Left lung (tissue), 10 donors: ENCODE measurements around the gene HOXD1. TPM values are rescaled to one million over a fixed set of nuclear protein-coding genes. Genes with fewer than 3 reads are reported as not detected.

Experiments used
- ATAC-seq: fragments of 200-7000 bp; cut with Tn5 transposase; one replicate; pipeline ENCODE4 v1.9.1; 2020; ENCODE audit warnings: moderate library complexity
- DNase-seq, 4 donors: peaks; one replicate each; pipeline ENCODE4 v3.0.0-alpha.2; 2013 to 2020
- H3K27ac ChIP-seq, 2 donors: fragments of 200-600 bp; sonication (generic) in 1 of 2; one replicate each; pipeline versions ENCODE4 v1.5.0 to v1.8.0; 2020 to 2021
- H3K27me3 ChIP-seq, 2 donors: fragments of 200-600 bp; sonication (generic) in 1 of 2; one replicate each; pipeline versions ENCODE4 v1.5.0 to v1.8.0; 2020 to 2021
- H3K36me3 ChIP-seq, 2 donors: fragments of 200-600 bp; sonication (generic) in 1 of 2; one replicate each; pipeline versions ENCODE4 v1.5.0 to v1.8.0; 2020 to 2021
- H3K4me1 ChIP-seq, 2 donors: fragments of 200-600 bp; one replicate each; pipeline ENCODE4 v1.8.0; 2021
- H3K4me3 ChIP-seq, 2 donors: fragments of 200-600 bp; sonication (generic) in 1 of 2; one replicate each; pipeline versions ENCODE4 v1.5.0 to v1.8.0; 2020 to 2021; ENCODE audit warnings: mild to moderate bottlenecking in 1 of 2
- H3K9me3 ChIP-seq, 2 donors: fragments of 200-600 bp; sonication (generic) in 1 of 2; one replicate each; pipeline versions ENCODE4 v1.5.0 to v1.8.0; 2020 to 2021
- CTCF ChIP-seq, 2 donors: fragments of 200-600 bp; sonication (generic) in 1 of 2; IDR thresholded peaks; one replicate each; pipeline versions ENCODE4 v1.5.0 to v1.8.0; 2021; ENCODE audit warnings: antibody characterized with exemption in 2 of 2
- intact Hi-C, 2 donors: fragments of 100-400 bp; cut with DNase I; formaldehyde crosslinking; loops; one replicate each; pipeline versions ENCODE4 v1.11.2 to v1.14.2; 2022
- polyA plus RNA-seq, 6 donors: library from polyadenylated mRNA; unstranded; fragments of 120-200 nt; gene quantifications; one replicate each; pipeline ENCODE4 v1.2.1, GENCODE V29; 2013; ENCODE audit not compliant: insufficient read length in 6 of 6
- total RNA-seq, 2 donors: library from RNA; stranded (reverse); fragmentation: NEBNext Ultra II Directional; extraction: Animal tissue kit (Norgen Biotek cat#: 25700); gene quantifications; one replicate each; pipeline ENCODE4 v1.2.1, GENCODE V29; 2021
- donor health status: DM: no; HTN: yes; CAD: no.
- donor health status: DM: no; HTN: no; CAD: no.

The HOXD1 gene
- total and polyA plus RNA-seq, 8 donors: 0.35 to 5.9 (median 1.9) TPM

GRCh38 chr2:176167398-176167797, 21.1 kb upstream of the HOXD1 start:
- intact Hi-C loops: no loop called here
- TF ChIP-seq CTCF (IDR thresholded peaks at IDR 0.05): no peak
- no peak overlapping the region for H3K27ac ChIP-seq
- H3K4me3 ChIP-seq: no peak overlapping the region
- no peaks in the 10 kb centered on the region for H3K9me3 ChIP-seq
- ATAC-seq (no peak), DNase-seq (no peak)
- H3K27me3 ChIP-seq: peaks cover 79 to 100% of the 10 kb centered on the region in 2 donors
- no peaks in the 10 kb centered on the region for H3K4me1 ChIP-seq
- no peaks in the 10 kb centered on the region for H3K36me3 ChIP-seq

GRCh38 chr2:176169181-176169580, 19.3 kb upstream of the HOXD1 start:
- no peak overlapping the region for H3K27ac ChIP-seq
- no peak for ATAC-seq
- intact Hi-C loops: no loop called here

GRCh38 chr2:176169711-176170110, 18.8 kb upstream of the HOXD1 start:
- intact Hi-C loops: no loop called here
- ATAC-seq (no peak), DNase-seq (no peak)
- no peak overlapping the region for H3K4me3 ChIP-seq
- peaks cover 79 to 100% of the 10 kb centered on the region in 2 donors for H3K27me3 ChIP-seq
- H3K27ac ChIP-seq: no peak overlapping the region
- no peaks in the 10 kb centered on the region for H3K4me1 ChIP-seq
- no peaks in the 10 kb centered on the region for H3K36me3 ChIP-seq
- TF ChIP-seq CTCF (IDR thresholded peaks at IDR 0.05): no peak
- H3K9me3 ChIP-seq: no peaks in the 10 kb centered on the region

More at GRCh38 chr2:176169181-176169580, 19.3 kb upstream of the HOXD1 start:
- H3K4me1 ChIP-seq: no peaks in the 10 kb centered on the region
- H3K4me3 ChIP-seq: no peak overlapping the region
- DNase-seq: peak in 1 of 4 donors; percentile 10
- H3K27me3 ChIP-seq: peaks cover 79 to 100% of the 10 kb centered on the region in 2 donors
- no peaks in the 10 kb centered on the region for H3K36me3 ChIP-seq
- TF ChIP-seq CTCF (IDR thresholded peaks at IDR 0.05): no peak
- H3K9me3 ChIP-seq: no peaks in the 10 kb centered on the region

- no peaks in the 10 kb centered on the region for H3K4me1 ChIP-seq
- no peak for TF ChIP-seq CTCF (IDR thresholded peaks at IDR 0.05)
- H3K9me3 ChIP-seq: no peaks in the 10 kb centered on the region
- H3K4me3 ChIP-seq: no peak overlapping the region
- peaks cover 79 to 100% of the 10 kb centered on the region in 2 donors for H3K27me3 ChIP-seq
- intact Hi-C loops: no loop called here
- DNase-seq (no peak), ATAC-seq (no peak)
- no peaks in the 10 kb centered on the region for H3K36me3 ChIP-seq
- H3K27ac ChIP-seq: no peak overlapping the region
Observed at GRCh38 chr2:176170602-176171305, 17.7 kb upstream of the HOXD1 start.

GRCh38 chr2:176171351-176172006, 17.0 kb upstream of the HOXD1 start:
- Histone ChIP-seq H3K9me3 (no peaks in the 10 kb centered on the region), H3K4me3 (peak overlapping the region in 1 of 2 donors; percentile 1), H3K36me3 (no peaks in the 10 kb centered on the region), H3K27me3 (peaks cover 79 to 100% of the 10 kb centered on the region in 2 donors), H3K4me1 (no peaks in the 10 kb centered on the region), H3K27ac (no peak overlapping the region)
- no peak for TF ChIP-seq CTCF (IDR thresholded peaks at IDR 0.05)
- intact Hi-C loops: no loop called here
- peak in 1 of 4 donors; percentile 75 for DNase-seq
- ATAC-seq: peak; percentile 77
